Peyer's patch (tissue), 4 donors: ENCODE measurements around the gene SEC11A. TPM values are rescaled to one million over a fixed set of nuclear protein-coding genes. Genes with fewer than 3 reads are reported as not detected.
"Not testable (repeated sequence)": the region's sequence is repeated elsewhere in the genome, so short reads cannot be mapped to it uniquely, and the experiment has no call there.

Experiments used
- DNase-seq, 3 donors: peaks; one replicate each; pipeline ENCODE4 v3.0.0-alpha.2; 2017 to 2019
- H3K27ac ChIP-seq, 4 donors: fragments of 200-600 bp; sonication (generic); one replicate each; pipeline ENCODE4 v1.5.1; 2016 to 2019
- H3K27me3 ChIP-seq, 2 donors: fragments of 200-600 bp; sonication (generic); one replicate each; pipeline ENCODE4 v1.5.1; 2019
- H3K36me3 ChIP-seq, 3 donors: fragments of 200-600 bp; sonication (generic); one replicate each; pipeline ENCODE4 v1.5.1; 2016 to 2019
- H3K4me1 ChIP-seq, 4 donors: fragments of 200-600 bp; sonication (generic); one replicate each; pipeline ENCODE4 v1.5.1; 2016 to 2019
- H3K4me3 ChIP-seq, 4 donors: fragments of 200-600 bp; sonication (generic); 1 replicate in 3 of 4; 2 replicates in 1 of 4; pipeline ENCODE4 v1.5.1; 2016 to 2019; ENCODE audit warnings: mild to moderate bottlenecking in 1 of 4
- H3K9me3 ChIP-seq, 4 donors: fragments of 200-600 bp; sonication (generic); one replicate each; pipeline ENCODE4 v1.5.1; 2016 to 2019; ENCODE audit warnings: mild to moderate bottlenecking in 1 of 4
- CTCF ChIP-seq, 6 experiments: fragments of 450-650 bp in 4 of 6; fragments of 200-600 bp in 2 of 6; sonication (generic) in 1 of 6; IDR thresholded peaks; one replicate each; pipeline ENCODE4 v1.5.1; 2017 to 2019; ENCODE audit warnings: antibody characterized with exemption in 6 of 6, mild to moderate bottlenecking in 3 of 6, moderate library complexity in 1 of 6
- POLR2A ChIP-seq, 2 donors: fragments of 450-650 bp; IDR thresholded peaks; one replicate each; pipeline ENCODE4 v1.5.1; 2017; ENCODE audit warnings: antibody characterized with exemption in 2 of 2, mild to moderate bottlenecking in 2 of 2, moderate library complexity in 2 of 2
- total RNA-seq, 4 donors: library from RNA; depleted of rRNA; stranded (reverse); fragments of >200 nt; gene quantifications; one replicate each; pipeline ENCODE4 v1.1.0, GENCODE V29; 2016

Gene SEC11A
- total RNA-seq, 4 donors from 2014 or later = 35.9 to 75.1 (median 61.7) TPM

GRCh38 chr15:84747416-84748273, 31.7 kb upstream of the SEC11A start:
- peak; percentile 72 to 90 (median 89) for DNase-seq

DNA sequence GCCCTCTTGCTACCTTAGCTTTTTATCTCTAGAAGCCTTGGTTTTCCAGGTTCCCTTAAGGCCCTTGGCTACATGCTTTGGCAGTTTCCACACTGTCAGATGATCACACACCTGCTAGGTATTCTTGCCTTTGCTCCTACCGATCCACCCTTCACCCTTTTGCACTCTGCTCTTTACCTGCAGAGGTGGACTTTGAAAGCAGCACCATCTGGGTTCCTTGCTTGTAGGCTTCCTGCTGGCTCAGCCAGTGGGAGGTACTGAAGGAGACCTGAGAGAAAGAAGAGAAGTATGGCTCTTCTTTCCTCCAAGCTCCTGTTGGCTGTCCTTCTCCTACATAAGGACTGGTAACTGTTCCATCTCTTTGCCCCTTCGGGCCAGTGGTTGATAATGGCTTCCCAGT, 25.2 kb upstream of the SEC11A start:
- Histone ChIP-seq H3K36me3 (no peaks in the 10 kb centered on the region), H3K9me3 (no peaks in the 10 kb centered on the region), H3K27me3 (no peaks in the 10 kb centered on the region), H3K4me3 (no peak overlapping the region), H3K27ac (peak overlapping the region in 3 of 4 donors; percentile 7 to 80 (median 77)), H3K4me1 (peaks cover 0 to 27% (median 2%) of the 10 kb centered on the region in 4 donors)
- TF ChIP-seq CTCF (IDR thresholded peaks at IDR 0.05) = no peak
- peak; percentile 15 to 56 for TF ChIP-seq POLR2A (IDR thresholded peaks at IDR 0.05)
- peak in 2 of 3 donors; percentile 63 to 84 for DNase-seq

More at GRCh38 chr15:84747416-84748273, 31.7 kb upstream of the SEC11A start:
- peak overlapping the region; percentile 99 to 100 (median 100) for H3K27ac ChIP-seq
- H3K27me3 ChIP-seq = no peaks in the 10 kb centered on the region
- TF ChIP-seq POLR2A (IDR thresholded peaks at IDR 0.05) (peak; percentile 76 to 87), CTCF (IDR thresholded peaks at IDR 0.05) (peak in 2 of 6 experiments; percentile 12 to 26)
- peak overlapping the region; percentile 85 to 96 (median 89) for H3K4me3 ChIP-seq
- H3K36me3 ChIP-seq = no peaks in the 10 kb centered on the region
- peaks cover 0 to 54% (median 18%) of the 10 kb centered on the region in 4 donors for H3K4me1 ChIP-seq
- no peaks in the 10 kb centered on the region for H3K9me3 ChIP-seq

- TF ChIP-seq POLR2A (IDR thresholded peaks at IDR 0.05) (no peak), CTCF (IDR thresholded peaks at IDR 0.05) (no peak)
- Histone ChIP-seq H3K27me3 (no peaks in the 10 kb centered on the region), H3K4me1 (peaks cover 0 to 25% (median 2%) of the 10 kb centered on the region in 4 donors), H3K4me3 (no peak overlapping the region), H3K27ac (peak overlapping the region in 2 of 4 donors; percentile 77 to 80), H3K36me3 (no peaks in the 10 kb centered on the region), H3K9me3 (no peaks in the 10 kb centered on the region)
- DNase-seq = no peak
Measured at GRCh38 chr15:84740691-84741090, 24.8 kb upstream of the SEC11A start.

DNA sequence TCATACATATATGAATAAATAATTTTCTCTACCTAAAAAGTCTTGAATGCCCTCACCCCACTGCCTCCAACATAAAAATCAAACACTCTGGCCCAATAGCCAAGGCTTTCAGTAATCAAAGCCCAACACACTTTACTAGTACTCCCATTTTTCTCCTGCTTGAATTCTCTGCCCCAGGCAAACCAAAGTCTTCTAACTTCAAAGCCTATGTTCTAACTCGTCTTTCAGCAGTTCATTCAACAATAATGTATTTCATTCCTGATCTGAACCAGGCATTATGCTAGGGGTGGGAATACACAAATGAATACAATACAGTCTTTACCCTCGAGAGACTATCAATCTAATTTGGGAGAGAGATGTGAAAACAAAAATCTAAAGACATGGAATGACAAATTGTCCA, 21.1 kb upstream of the SEC11A start:
- Histone ChIP-seq H3K4me1 (peaks cover 3 to 21% (median 10%) of the 10 kb centered on the region in 4 donors), H3K27me3 (no peaks in the 10 kb centered on the region), H3K9me3 (no peaks in the 10 kb centered on the region), H3K4me3 (no peak overlapping the region), H3K36me3 (no peaks in the 10 kb centered on the region), H3K27ac (peak overlapping the region in 1 of 4 donors; percentile 80)
- DNase-seq = no peak
- TF ChIP-seq CTCF (IDR thresholded peaks at IDR 0.05) = no peak
- TF ChIP-seq POLR2A (IDR thresholded peaks at IDR 0.05) = no peak

- H3K4me3 ChIP-seq = no peak overlapping the region
- H3K27ac ChIP-seq = peak overlapping the region in 2 of 4 donors; percentile 70 to 80
- peaks cover 3 to 20% (median 10%) of the 10 kb centered on the region in 4 donors for H3K4me1 ChIP-seq
- peak in 2 of 3 donors; percentile 71 to 79 for DNase-seq
- TF ChIP-seq POLR2A (IDR thresholded peaks at IDR 0.05) (no peak), CTCF (IDR thresholded peaks at IDR 0.05) (no peak)
- no peaks in the 10 kb centered on the region for H3K27me3 ChIP-seq
- no peaks in the 10 kb centered on the region for H3K9me3 ChIP-seq
- no peaks in the 10 kb centered on the region for H3K36me3 ChIP-seq
Measured at GRCh38 chr15:84736375-84736774, 20.4 kb upstream of the SEC11A start.

DNA sequence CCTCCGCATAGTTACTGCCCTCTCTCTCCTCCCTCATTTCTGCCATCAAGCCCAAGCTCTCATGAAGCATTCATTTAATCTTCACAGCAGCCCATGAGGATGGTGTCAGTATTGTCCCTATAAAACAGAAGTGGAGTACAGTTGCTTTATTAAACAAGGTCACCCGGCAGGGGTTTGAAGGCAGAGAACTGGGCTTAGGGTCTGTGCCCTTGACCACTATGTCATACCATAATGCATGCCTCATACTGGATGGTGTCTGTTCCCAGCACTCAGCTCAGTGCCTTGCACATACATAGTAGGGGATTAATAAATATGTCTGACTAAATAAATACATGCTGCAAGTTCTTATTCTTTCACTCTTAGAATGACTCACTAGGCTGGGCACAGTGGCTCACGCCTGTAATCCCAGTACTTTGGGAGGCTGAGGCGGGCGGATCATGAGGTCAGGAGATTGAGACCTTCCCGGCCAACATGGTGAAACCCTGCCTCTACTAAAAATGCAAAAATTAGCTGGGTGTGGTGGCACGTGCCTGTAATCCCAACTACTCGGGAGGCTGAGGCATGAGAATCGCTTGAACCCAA, 19.6 kb upstream of the SEC11A start:
- Histone ChIP-seq H3K27ac (peak overlapping the region; percentile 70 to 85 (median 78)), H3K4me3 (peak overlapping the region in 3 of 4 donors; percentile 2 to 46 (median 26)), H3K4me1 (peaks cover 1 to 17% (median 10%) of the 10 kb centered on the region in 4 donors)
- H3K9me3 ChIP-seq, H3K36me3 ChIP-seq, H3K27me3 ChIP-seq: not testable (repeated sequence)
- DNase-seq = peak in 1 of 3 donors; percentile 52
